ENCODE measurements around the gene ASPG. TPM values are rescaled to one million over a fixed set of nuclear protein-coding genes. Genes with fewer than 3 reads are reported as not detected.

The ASPG gene
- total and polyA plus RNA-seq, 2 donors (not counting 3 experiments of a cell fraction or from before 2014, with no cell fraction given): not detected

DNA sequence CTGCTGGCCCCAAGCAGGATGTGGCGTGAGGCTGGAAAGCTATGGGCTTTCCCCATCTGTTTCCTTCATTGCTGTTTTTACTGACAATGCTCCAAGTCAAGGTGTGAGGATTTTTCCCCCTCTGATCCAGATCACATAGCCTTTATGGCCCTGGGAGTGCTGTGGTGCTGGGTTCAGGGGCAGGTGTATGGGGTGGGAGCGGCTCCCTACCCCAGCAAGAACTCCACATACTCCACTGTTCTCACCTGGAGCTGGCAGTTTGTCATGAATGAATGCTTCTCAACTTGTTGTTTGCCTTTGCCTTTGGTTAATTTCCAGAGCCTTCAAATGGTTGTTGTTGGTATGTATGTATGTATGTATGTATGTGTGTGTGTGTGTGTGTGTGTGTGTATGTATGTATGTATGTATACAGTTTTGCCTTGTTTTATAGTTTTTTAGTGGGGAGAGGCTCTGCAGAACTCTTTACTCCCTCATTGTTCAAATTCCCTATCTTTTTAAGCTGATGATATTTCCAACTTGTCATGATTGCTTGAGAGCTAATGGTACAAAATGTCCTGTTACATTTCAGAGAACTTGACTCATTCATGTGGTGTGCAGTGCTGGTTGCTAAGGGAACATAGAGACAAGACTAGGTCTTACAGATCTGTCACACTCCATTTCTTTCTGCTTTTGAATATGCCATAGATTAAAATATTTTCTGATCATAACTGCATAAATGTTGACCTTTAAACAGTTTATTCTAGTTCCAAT is 36.6 kb upstream of the ASPG start:
- dilution Hi-C loops (cut with MboI; ENCODE audit: extremely low pct_ligation_motif_present, low sequenced_read_pairs): no loop called here
- no peaks in the 10 kb centered on the region for H3K9me3 ChIP-seq (replicated peaks; ENCODE audit: control insufficient read depth, insufficient read depth, low read length)
- no peaks in the 10 kb centered on the region for H3K27me3 ChIP-seq (ENCODE audit: control insufficient read depth in 2 of 2, insufficient read depth in 2 of 2, low read length in 2 of 2)
- no peaks in the 10 kb centered on the region for H3K4me1 ChIP-seq (ENCODE audit: control insufficient read depth, extremely low read depth, insufficient read depth, low read length)
- H3K4me2 ChIP-seq (ENCODE audit: insufficient read depth, low read length): no peak overlapping the region
- H3K9me1 ChIP-seq (replicated peaks; ENCODE audit: control insufficient read depth, extremely low read depth, insufficient read depth, low read length): no peaks in the 10 kb centered on the region
- H3K4me3 ChIP-seq (replicated peaks in 1 of 3; ENCODE audit: insufficient read depth in 1 of 3, low read depth in 1 of 3, low read length in 3 of 3): no peak overlapping the region
- no peak overlapping the region for H2AFZ ChIP-seq (ENCODE audit: low read depth, low read length)
- no peak overlapping the region for H3K27ac ChIP-seq (ENCODE audit: insufficient read depth, low read depth, low read length)
- H3K36me3 ChIP-seq (ENCODE audit: control insufficient read depth in 2 of 2, extremely low read depth in 1 of 2, insufficient read depth in 2 of 2, low read length in 2 of 2): no peaks in the 10 kb centered on the region
- H3K79me2 ChIP-seq (ENCODE audit: control insufficient read depth, insufficient read depth, low read length): no peaks in the 10 kb centered on the region
- H3K9ac ChIP-seq (replicated peaks; ENCODE audit: extremely low read depth, insufficient read depth, low read length): no peak overlapping the region
- ChIA-PET CTCF (interaction anchor here (1.4 kb wide), 1 partner anchor 11 kb away, joined by 3 read pairs; no protein-coding TSS in a partner anchor), POLR2A (no interaction called here)
- no TSS peak for BruUV-seq (replicated peaks)
- TF ChIP-seq GATA2 (IDR thresholded peaks at IDR 0.05; ENCODE audit: insufficient read depth, insufficient read length, low read depth, low read length) (no peak), JUN (IDR thresholded peaks at IDR 0.05; ENCODE audit: borderline replicate concordance, insufficient read depth, insufficient read length, low read depth) (no peak), POLR2A (IDR thresholded peaks at IDR 0.05; ENCODE audit: low read depth, low read length) (no peak), FOS (IDR thresholded peaks at IDR 0.05; ENCODE audit: borderline replicate concordance, insufficient read depth, low read length) (no peak), EZH2 (IDR thresholded peaks at IDR 0.05; ENCODE audit: borderline replicate concordance, low read depth, low read length, severe bottlenecking) (no peak), POLR2AphosphoS5 (IDR thresholded peaks at IDR 0.05; ENCODE audit: insufficient read depth, low read depth, low read length) (no peak)
- TF ChIP-seq, protein P1, sequence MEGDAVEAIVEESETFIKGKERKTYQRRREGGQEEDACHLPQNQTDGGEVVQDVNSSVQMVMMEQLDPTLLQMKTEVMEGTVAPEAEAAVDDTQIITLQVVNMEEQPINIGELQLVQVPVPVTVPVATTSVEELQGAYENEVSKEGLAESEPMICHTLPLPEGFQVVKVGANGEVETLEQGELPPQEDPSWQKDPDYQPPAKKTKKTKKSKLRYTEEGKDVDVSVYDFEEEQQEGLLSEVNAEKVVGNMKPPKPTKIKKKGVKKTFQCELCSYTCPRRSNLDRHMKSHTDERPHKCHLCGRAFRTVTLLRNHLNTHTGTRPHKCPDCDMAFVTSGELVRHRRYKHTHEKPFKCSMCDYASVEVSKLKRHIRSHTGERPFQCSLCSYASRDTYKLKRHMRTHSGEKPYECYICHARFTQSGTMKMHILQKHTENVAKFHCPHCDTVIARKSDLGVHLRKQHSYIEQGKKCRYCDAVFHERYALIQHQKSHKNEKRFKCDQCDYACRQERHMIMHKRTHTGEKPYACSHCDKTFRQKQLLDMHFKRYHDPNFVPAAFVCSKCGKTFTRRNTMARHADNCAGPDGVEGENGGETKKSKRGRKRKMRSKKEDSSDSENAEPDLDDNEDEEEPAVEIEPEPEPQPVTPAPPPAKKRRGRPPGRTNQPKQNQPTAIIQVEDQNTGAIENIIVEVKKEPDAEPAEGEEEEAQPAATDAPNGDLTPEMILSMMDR (IDR thresholded peaks at IDR 0.05; ENCODE audit: extremely low read depth in 1 of 2, insufficient read depth in 1 of 2, low read depth in 1 of 2, low read length in 2 of 2): no peak
- no peak for FAIRE-seq
- no peaks in the 10 kb centered on the region for H4K20me1 ChIP-seq (replicated peaks; ENCODE audit: control insufficient read depth, extremely low read depth, insufficient read depth, low read length)
- no peak for DNase-seq (ENCODE audit: low read depth, low spot score)
- intact Hi-C loops (cut with micrococcal nuclease): no loop called here

Data from endothelial cell of umbilical vein (primary cell).